Hair follicle dermal papilla cell (primary cell): ENCODE measurements around the gene CYP2R1. TPM values are rescaled to one million over a fixed set of nuclear protein-coding genes. Genes with fewer than 3 reads are reported as not detected.

Experiments used
- small RNA-seq: library from RNA; depleted of rRNA; stranded (forward); fragments of <200 nt; gene quantifications from one replicate; pipeline ENCODE3, GENCODE V24; 2012
- total RNA-seq: library from RNA; depleted of rRNA; stranded (reverse); fragments of >200 nt; gene quantifications from 2 replicates; pipeline ENCODE4 v1.2.3, GENCODE V29; 2012

CYP2R1 gene
- 6.3 and 7.3 TPM in 2 replicates for total RNA-seq

GRCh38 chr11:14892036-14892556, at the start of gene CYP2R1:
CYP2R1 (minus strand) TSS chr11:14892231; CDS start chr11:14892205, 26 bp downstream.

Small RNAs within 50 kb of the gene (small RNA-seq; reads per million reads assigned to genes)
- not detected for gene CALCP

Other genes with a start within 250 kb of the CYP2R1 start
- 1.7 and 3.6 TPM in 2 replicates for gene PDE3B, start 248.4 kb downstream of the CYP2R1 start, total RNA-seq
- gene CALCA, start 80.1 kb upstream of the CYP2R1 start, total RNA-seq = 0.16 TPM in 1 of 2 replicates, not detected in the other
- 0.16 TPM in 1 of 2 replicates, not detected in the other for gene CALCB, start 181.4 kb upstream of the CYP2R1 start, total RNA-seq
- gene INSC, start 222.7 kb upstream of the CYP2R1 start, total RNA-seq = 0.36 and 0.81 TPM in 2 replicates